ENCODE data around the gene STAU1.
A peak's percentile ranks its signal among the peaks of the same experiment; 100 is the strongest.
"Not testable (repeated sequence)": the region's sequence is repeated elsewhere in the genome, so short reads cannot be mapped to it uniquely, and the experiment has no call there.

STAU1 gene, protein sequence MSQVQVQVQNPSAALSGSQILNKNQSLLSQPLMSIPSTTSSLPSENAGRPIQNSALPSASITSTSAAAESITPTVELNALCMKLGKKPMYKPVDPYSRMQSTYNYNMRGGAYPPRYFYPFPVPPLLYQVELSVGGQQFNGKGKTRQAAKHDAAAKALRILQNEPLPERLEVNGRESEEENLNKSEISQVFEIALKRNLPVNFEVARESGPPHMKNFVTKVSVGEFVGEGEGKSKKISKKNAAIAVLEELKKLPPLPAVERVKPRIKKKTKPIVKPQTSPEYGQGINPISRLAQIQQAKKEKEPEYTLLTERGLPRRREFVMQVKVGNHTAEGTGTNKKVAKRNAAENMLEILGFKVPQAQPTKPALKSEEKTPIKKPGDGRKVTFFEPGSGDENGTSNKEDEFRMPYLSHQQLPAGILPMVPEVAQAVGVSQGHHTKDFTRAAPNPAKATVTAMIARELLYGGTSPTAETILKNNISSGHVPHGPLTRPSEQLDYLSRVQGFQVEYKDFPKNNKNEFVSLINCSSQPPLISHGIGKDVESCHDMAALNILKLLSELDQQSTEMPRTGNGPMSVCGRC

GRCh38 chr20:49187851-49188641, at the start of gene STAU1:
Gene STAU1 (minus strand): TSS chr20:49188334. CDS start chr20:49166201, 22,133 bp downstream.
- peak; percentile 95 for DNase-seq

DNA sequence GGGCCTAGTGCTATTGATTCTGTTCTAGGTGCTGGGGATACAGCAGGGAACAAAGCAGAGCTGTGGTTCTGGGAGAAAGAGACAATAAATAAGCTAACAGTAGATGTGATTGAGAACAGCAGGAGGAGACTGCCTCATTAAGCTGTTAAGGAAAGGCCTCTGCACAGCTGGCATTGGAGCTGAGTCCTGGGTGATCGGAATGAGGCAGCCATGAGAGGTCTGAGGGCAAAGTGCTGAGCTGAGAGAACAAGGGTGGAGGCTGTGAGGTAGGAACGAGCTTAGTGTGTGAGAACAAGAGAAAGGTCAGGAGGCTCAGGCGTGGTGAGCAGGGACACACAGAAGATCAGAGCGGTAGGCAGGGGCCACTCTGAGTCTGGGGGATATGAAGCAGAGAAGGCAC, 49.4 kb upstream of the STAU1 start:
- DNase-seq = no peak

DNA sequence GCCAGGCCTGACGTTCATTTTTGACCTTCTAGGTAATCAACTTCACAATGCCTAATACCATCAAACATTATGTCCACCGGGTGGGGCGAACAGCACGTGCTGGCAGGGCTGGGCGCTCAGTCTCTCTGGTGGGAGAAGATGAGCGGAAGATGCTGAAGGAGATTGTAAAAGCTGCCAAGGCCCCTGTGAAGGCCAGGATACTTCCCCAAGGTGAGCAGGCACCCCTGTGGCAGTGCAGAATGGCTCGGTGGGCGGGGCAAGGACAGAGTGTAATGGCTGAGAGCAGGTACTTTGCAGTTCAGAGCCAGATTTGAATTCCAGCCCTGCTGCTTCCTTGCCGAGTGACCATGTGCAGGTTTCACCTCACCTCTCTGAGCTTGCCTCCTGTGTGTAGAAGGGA, 48.2 kb upstream of the STAU1 start:
- DNase-seq = no peak

DNA sequence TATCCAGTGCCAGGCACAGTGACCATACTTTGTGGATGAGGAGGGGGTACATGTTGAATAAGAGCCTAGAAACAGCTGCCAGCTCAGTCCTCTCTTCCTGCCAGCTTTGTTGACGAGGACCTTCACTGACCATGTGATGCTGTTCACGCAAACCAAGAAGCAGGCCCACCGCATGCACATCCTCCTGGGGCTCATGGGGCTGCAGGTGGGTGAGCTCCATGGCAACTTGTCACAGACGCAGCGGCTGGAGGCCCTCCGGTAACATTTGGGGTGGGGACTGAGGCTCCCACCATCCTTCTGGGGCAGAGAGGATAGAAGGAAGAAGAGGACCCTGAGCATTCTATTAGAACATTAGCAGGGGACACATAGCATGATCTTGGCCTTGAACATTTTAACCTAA, 46.7 kb upstream of the STAU1 start:
- no peak for DNase-seq

DNA sequence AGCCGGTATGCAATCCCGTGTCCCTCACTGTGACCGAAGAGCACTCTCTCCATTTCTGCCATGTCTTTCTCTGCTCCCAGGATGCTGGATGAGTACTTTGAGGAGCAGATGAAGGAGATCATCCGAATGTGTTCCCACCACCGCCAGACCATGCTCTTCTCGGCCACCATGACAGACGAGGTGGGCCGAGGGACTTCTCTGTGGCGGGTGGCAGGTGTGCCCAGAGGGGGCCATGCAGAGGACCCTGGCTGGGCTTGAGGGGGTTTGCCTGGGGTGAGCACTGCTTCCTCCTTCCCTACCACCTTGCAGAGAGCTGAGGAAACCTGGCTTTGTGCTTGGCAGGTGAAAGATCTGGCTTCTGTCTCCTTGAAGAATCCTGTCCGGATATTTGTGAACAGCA, 45.1 kb upstream of the STAU1 start:
- no peak for DNase-seq

DNA sequence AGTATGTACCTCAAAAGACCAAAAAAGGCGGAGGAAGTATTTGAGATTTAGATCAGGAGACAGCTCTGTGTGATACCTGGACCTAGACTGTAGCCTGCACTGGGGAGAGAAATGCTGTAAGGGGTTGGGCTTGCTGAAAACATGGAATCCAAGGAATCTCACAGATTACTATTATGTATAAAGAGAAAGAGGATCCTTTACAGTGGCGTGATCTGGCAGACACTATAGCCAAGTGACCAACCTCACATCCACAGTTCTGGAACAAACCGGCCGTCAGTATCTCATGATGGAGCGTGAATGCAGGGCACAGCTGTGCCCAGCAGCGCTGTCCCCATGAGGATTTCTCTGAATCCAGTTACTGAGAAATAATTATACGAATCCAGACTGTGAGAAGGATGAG, 43.3 kb upstream of the STAU1 start:
- no peak for DNase-seq

DNA sequence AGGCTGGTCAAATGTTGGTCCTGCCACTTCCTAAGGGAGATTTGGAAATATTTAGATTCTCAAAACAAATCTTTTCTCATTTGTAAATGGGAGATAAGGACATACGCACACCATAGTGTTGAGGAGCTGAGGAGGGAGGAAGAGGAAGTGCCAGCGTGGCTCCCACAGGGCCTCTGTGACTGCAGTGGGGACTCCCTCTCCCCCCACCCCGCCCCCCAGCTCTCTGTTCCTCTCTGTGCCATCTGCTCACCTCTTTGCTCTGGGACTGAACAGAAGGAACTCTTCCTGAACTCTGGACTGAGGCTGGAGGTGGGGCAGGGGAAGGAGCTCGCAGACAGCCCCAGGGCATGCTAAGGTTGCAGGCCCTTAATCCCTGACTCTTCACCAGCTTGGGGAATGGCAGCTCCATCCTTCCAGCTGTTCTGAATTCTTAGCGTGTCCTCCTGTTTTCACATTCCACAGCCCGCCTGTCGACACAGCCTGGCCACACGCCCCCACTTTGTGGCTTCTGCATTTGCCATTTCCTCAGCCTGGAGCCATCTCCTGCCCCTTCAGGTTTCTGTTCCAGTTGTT, 42.5 kb upstream of the STAU1 start:
- DNase-seq = peak in 1 of 2 donors; percentile 31

- no peak for DNase-seq
These were observed 41.9 kb upstream of the STAU1 start for GRCh38 chr20:49230021-49230420.

- DNase-seq = no peak
These were observed 41.2 kb upstream of the STAU1 start for GRCh38 chr20:49229381-49229780.

DNA sequence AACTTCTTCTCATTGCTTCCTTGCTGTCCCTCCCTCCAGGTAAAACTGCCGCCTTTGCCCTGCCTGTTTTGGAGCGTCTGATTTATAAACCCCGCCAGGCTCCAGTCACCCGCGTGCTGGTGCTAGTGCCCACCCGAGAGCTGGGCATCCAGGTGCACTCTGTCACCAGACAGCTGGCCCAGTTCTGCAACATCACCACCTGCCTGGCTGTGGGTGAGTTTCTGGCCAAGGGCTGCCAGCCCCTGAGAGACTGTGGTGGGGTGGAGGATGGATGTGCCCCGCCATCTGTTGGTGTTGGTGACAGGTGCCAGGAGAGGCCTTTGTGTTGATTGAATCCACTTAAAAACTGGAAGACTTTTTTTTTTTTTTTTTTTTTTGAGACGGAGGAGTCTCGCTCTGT, 40.5 kb upstream of the STAU1 start:
- no peak for DNase-seq

DNA sequence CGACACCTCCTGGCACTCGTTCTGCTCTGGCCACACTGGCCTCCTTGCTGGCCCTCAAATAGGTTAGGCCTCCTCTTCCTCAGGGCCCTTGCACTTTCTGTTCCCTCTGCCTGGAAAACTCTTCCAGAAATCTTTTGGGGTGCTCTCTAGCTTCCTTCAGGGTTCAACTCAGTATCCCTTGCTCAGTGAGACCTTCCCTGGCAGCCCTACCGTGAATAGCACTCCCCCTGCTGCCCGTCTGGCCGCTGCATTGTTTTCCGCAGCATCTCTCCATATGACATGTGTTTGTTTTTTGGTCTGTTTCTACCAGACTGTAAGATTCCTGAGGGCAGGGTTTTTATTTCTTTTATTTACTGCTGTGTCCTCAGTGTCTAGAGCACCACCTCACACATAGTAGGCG, 37.8 kb upstream of the STAU1 start:
- no peak for DNase-seq

DNA sequence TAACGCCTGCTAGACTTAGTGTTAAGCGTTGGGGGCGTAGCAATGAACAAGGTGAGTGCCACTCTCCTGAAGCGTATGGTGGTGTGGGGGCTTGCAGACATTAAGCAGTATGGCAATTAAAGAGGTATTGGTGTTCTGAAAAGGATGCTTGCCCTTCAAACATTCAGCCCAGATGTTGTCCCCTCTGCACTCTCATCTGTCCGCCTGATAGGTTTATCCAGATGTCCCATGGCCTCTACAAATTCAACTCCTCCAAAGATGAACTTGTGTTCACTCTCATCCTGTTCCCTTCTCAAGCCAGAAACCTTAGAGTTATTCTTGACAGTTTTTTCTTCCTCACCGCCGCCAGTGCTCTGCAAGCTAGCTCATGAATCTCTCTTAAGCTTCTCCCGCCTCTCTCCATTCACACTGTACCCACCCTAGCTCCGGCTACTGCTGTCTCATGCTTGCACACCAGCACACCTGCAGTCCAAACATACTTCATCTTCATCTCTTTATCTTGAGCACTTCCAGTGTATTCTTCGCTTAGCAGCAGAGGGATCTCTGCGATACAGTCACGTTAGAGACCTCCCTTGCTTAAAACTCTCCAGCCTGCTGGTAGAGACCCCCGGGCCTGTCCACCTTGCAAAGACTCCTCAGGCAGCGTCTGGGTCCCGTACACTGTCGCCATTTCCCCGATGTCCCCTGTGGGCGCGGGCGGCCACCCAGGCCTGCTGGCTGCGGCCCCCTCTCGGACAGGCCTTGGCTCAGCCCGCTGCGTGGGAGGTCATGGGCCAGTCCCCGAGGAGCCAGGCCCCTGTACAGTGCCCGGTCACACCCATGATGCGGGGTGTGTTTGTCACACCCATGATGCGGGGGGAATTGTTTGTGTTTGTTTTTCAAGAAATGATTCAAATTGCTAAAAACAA, 32.0 kb upstream of the STAU1 start:
- DNase-seq = no peak

GRCh38 chr20:49219091-49219923, 31.2 kb upstream of the STAU1 start, which contains the start of gene DDX27:
Gene DDX27 (plus strand): TSS chr20:49219416. CDS start chr20:49219449, 33 bp downstream.
- DNase-seq = peak; percentile 98

DNA sequence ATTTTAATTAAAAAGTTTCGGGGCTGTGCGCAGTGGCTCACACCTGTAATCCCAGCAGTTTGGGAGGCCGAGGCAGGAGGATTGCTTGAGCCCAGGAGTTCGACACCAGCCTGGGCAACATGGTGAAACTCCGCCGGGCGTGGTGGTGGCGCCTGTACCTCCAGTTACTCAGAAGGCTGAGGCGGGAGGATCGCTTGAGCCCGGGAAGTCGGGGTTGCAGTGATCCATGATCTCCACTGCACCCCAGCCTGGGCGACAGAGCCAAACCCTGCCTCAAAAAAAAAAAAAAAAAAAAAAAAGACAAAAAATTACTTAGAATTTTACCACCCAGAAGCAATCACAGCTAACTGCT, 30.6 kb upstream of the STAU1 start:
- not testable (repeated sequence) for DNase-seq

DNA sequence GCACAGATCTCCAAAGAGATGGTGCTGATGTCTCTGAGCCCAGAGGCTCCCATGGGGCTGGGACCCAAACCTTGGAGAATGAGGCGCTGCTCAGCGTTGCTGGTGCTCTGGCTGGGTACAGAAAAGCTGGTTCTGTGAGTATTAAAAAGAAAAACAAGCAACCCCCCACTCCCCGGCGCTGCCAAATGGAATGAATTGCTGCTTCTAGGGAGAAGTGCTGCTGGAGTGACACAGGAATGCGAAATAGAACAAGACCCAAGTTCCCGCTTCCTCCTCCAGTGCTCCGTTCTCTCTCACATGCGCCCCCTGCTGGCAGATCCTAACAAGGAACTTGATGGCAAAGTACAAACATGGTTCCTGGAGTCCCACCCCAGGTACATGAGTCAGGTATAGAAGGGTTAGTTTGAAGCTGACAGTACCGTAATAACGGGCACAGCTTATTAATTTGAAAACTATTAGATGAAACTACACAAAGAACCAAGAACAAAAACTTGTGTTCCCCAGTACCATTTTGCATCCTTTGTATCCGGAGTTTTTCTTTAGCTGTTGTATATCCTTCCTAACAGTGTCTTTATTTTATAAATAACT, 29.0 kb upstream of the STAU1 start:
- peak; percentile 87 to 92 for DNase-seq

DNA sequence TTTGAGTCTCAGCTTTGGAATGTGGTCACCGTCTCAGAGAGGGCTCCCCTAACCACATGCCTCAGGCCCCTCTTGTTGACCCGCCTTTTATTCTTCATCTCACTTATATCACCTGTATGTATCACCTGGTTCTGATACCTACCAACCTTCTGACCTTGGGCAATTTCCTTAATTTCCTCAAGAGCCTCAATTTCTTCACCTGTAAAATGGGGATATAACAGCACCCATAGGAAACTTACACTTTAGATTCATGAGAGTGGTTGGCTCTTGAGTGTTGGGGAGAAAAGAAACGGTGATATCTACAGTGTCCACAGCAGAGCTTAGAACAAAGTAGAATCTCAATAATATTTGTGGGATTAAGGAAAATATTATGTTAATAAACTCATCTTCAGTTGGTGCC, 27.1 kb upstream of the STAU1 start:
- no peak for DNase-seq

- DNase-seq = no peak
These were observed 26.4 kb upstream of the STAU1 start for GRCh38 chr20:49214571-49214970.

DNA sequence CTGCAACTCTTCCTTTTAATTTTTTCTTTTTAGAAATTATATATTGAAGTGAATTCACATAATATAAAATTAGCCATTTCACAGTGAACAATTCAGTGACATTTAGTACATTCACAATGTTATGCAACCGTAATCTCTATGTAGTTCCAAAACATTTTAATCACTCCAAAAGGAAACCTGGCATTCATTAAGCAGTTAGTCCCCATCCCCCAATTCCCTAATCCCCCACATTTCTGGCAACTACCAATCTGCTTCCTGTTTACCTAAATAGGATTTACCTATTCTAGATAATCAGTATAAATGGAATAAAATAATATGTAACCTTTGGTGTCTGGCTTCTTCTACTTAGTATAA, 22.6 kb upstream of the STAU1 start:
- DNase-seq = no peak

- DNase-seq = no peak
These were observed 22.1 kb upstream of the STAU1 start for GRCh38 chr20:49210101-49210756.

DNA sequence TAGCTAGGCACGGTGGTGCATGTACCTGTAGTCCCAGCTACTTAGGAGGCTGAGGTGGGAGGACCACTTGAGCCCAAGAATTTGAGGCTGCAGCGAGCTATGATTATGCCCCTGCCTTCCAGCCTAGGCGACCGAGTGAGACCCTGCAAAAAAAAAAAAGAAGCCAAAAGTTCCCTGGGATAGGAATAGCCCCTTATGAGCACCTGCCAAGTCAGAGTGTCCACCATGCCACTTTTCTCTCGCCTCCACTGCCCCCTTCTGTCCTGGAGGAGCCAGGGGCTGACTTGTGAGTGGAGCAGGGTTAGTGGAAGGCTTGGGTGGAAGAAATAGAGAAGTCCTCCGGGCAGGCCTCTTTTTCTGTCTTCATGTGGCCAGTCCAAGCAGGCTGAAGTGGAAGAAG, 18.9 kb upstream of the STAU1 start:
- no peak for DNase-seq

DNA sequence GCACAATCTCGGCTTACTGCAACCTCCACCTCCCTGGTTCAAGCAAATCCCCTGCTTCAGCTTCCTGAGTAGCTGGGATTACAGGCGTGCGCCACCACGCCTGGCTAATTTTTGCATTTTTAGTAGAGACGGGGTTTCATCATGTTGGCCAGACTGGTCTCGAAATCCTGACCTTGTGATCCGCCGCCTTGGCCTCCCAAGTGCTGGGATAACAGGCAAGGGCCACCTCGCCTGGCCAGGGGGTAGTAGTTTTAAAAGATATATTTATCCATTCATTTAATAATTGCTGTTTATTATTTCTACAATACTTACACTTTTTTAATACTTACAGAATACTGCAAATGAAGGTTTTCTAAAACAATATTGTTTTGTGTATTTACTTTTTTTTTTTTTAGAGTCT, 15.6 kb upstream of the STAU1 start:
- DNase-seq = no peak

Data from CD4-positive, alpha-beta T cell treated with Interferon alpha-2 for 1 hour (primary cell).